ENCODE measurements around the gene DMTF1.

DMTF1 gene

DNA sequence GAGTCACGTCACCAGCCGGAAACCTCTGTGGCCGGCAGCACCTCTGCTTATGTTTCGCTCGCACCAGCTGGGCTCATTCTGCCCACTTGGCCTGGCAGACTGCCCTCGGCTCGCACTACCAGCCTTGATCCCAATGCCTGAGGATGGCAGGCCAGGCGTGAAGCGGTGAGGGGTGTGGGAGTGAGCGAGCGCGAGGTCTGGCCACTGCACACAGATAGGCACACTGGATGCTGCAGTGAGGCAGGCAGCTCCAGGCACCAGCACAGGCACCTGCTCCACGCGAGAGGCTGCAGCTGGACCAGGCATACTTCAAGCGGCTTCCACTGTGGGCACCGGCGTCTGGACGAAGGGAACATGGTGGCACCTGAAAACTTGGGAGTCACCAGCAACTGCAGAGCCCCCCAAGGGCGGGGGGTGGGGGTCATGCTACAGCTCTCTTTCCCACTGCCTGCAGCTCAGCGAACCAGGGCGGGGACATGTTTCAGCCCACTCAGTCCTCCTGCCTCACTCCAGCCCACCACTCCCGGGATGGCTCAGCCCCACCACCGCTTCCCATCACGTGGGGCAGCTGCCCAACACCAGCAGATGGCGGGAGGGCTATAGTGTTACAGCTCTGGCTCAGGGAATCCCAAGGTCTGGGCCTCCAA lies 5.4 kb upstream of the DMTF1 start:
- no peak for DNase-seq

- DNase-seq: no peak
These were observed 4.8 kb upstream of the DMTF1 start for GRCh38 chr7:87147500-87147899.

DNA sequence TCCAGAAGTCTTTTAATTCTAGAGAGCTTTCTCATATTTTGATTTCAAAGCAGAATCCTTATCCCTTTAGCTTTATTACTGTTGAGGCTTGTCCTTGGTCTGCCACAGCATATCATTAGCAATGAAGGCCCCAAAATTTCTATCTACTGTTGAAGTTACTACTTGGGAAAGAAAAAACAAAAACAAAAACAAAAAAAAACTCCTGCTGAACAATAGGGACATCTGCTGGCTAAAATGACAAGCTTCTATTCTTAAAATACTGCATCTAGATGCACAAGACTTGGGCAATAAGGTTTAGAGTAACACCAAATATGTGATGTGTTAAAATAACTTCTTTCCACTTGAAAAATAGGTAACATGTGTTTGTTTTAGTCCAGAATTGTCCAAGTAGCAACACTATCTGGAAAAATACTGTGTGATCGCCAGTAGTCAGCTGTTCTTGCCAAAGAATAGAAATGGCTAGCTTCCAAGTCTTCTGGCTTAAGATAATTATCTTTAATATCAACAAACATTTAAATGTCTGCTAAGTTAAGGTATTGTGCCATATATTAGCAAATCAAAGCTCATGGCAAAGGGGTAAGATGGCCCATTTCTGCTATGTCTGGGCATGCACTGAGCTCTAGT lies 3.8 kb upstream of the DMTF1 start:
- no peak for DNase-seq

DNA sequence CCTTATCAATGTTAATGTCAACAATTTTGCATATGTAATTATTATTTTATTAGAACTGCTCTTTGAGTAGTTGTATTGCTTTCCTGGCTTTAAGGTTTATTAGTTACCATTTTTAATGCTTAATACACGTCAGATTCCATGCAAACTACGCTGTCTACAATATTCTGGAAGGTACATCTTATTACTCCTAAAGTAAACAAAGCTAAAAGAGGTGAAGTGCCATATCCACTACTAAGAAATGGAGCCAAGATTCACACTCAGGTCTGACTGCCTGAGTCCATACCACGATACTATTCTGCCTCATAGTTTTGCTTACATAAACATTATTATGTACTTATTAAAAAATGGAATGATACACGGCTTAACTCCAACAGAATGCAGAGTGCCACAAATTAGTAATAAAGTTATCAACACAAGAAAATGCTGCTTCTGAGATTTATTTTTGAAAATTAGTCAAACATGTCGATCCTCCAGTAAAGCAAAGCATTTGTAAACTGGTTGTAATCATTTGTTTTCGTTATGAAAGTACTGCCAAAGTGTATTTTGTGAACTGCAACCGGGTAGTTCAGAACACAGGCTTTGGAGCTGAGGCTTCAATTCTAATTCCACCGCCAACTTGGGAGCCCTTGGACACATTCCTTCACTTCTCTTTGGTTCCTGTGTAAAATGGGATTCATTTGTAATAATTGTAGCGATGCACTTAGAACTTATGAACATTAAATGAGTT lies 1.1 kb upstream of the DMTF1 start:
- no peak for DNase-seq

- no peak for DNase-seq
These were observed 533 bp upstream of the DMTF1 start for GRCh38 chr7:87151729-87152111.

- no peak for DNase-seq
These were observed 816 bp downstream of the DMTF1 start for GRCh38 chr7:87152897-87153641.

- no peak for DNase-seq
These were observed 1.9 kb downstream of the DMTF1 start for GRCh38 chr7:87154166-87154565.

- DNase-seq: no peak
These were observed 2.3 kb downstream of the DMTF1 start for GRCh38 chr7:87154569-87154968.

- DNase-seq: no peak
These were observed 3.5 kb downstream of the DMTF1 start for GRCh38 chr7:87155788-87156187.

- no peak for DNase-seq
These were observed 4.5 kb downstream of the DMTF1 start for GRCh38 chr7:87156709-87157108.

- DNase-seq: no peak
These were observed 7.3 kb downstream of the DMTF1 start for GRCh38 chr7:87159538-87159937.

DNA sequence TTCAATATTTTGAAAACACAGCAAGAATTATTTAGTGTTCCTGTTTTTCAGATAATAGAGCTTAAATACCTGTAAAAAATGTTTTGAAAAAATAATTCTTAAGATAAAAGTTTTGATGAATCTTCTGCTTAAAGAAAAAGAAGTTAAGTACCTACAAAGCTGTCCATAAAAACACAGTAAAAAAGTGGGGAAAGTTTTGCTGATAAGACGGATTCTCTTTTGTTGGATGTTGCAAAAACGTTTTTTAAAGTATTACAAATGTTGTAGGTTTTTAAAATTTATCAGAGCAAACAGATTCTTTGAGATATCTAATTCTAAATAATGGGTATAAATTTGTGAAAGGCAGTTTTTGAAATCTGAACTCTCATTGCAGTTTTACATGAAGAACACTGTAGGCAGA lies 12.2 kb downstream of the DMTF1 start:
- no peak for DNase-seq

GRCh38 chr7:87170828-87171227 lies 18.6 kb downstream of the DMTF1 start:
- no peak for DNase-seq

- DNase-seq: no peak
These were observed 19.2 kb downstream of the DMTF1 start for GRCh38 chr7:87171282-87171934.

- no peak for DNase-seq
These were observed 21.2 kb downstream of the DMTF1 start for GRCh38 chr7:87173471-87173870.

GRCh38 chr7:87178320-87178719 lies 26.1 kb downstream of the DMTF1 start:
- DNase-seq: no peak

GRCh38 chr7:87179180-87179579 lies 26.9 kb downstream of the DMTF1 start:
- no peak for DNase-seq

GRCh38 chr7:87187120-87187519 lies 34.9 kb downstream of the DMTF1 start:
- DNase-seq: no peak

GRCh38 chr7:87188930-87189329 lies 36.7 kb downstream of the DMTF1 start:
- no peak for DNase-seq

GRCh38 chr7:87190783-87191182 lies 38.5 kb downstream of the DMTF1 start:
- no peak for DNase-seq

- no peak for DNase-seq
These were observed 40.7 kb downstream of the DMTF1 start for GRCh38 chr7:87192784-87193487.

DNA sequence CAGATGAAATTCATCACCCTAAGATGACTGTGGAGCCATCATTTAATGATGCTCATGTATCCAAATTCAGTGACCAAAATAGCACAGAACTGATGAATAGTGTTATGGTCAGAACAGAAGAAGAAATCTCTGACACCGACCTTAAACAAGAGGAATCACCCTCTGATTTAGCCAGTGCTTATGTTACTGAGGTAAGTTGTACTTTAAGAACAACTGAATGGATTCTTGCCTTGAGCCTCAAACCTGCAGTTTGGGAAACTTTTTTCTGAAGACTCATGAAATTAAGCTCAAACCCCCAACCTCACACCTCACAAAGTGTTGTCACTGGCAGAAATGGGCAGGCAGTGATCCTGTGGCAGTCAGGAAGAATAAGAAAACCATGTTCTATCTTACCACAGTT lies 41.7 kb downstream of the DMTF1 start:
- DNase-seq: no peak

All from activated CD4-positive, alpha-beta T cell treated with anti-CD3 and anti-CD28 coated beads for 1 hour (primary cell).